A673 (cell line): ENCODE results near the gene TLE6.

Source experiments
- EZH2 ChIP-seq: fragments of 200-600 bp; sonication (generic); IDR thresholded peaks from 2 replicates; pipeline ENCODE4 v1.6.1; 2017; ENCODE audit warnings: borderline replicate concordance, low read depth, mild to moderate bottlenecking, mixed read lengths, antibody characterized with exemption, low read length; ENCODE audit not compliant: poor library complexity, severe bottlenecking
- TF ChIP-seq, protein P1 (sequence below): fragments of 300-800, 200-600 bp; sonication (generic); conservative IDR thresholded peaks from 2 replicates; pipeline ENCODE4 v1.5.1; 2017; ENCODE audit warnings: low read depth, mild to moderate bottlenecking, antibody characterized with exemption, low read length, moderate library complexity, mixed read lengths

DNA sequence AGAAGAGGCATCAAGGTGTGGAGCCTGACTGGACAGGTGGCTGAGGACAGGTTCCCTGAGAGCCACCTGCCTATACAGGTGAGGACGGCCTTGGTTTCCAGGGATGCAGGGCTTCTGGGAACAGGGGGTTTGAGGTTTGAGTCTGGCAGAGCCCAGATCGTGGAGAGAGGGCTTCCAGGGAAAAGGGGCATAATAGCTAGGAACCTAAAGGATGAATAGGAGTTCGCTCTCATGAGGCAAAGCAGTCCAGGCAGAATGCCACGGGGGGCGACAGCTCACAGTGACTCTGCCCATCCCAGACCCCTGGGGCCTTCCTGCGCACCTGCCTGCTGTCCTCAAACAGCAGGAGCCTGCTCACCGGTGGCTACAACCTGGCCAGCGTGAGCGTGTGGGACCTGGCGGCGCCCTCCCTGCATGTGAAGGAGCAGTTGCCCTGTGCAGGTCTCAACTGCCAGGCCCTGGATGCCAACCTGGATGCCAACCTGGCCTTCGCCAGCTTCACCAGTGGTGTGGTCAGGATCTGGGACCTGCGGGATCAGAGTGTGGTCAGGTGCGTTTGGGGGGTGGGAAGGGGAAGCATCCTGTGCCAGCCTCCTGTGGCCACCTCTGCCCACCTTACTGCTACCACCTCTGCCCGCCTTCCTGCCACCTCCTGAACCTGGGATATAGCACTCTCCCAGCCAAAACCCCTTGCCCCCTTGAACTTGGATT, 12.0 kb downstream of the TLE6 start:
- TF ChIP-seq, protein P1, sequence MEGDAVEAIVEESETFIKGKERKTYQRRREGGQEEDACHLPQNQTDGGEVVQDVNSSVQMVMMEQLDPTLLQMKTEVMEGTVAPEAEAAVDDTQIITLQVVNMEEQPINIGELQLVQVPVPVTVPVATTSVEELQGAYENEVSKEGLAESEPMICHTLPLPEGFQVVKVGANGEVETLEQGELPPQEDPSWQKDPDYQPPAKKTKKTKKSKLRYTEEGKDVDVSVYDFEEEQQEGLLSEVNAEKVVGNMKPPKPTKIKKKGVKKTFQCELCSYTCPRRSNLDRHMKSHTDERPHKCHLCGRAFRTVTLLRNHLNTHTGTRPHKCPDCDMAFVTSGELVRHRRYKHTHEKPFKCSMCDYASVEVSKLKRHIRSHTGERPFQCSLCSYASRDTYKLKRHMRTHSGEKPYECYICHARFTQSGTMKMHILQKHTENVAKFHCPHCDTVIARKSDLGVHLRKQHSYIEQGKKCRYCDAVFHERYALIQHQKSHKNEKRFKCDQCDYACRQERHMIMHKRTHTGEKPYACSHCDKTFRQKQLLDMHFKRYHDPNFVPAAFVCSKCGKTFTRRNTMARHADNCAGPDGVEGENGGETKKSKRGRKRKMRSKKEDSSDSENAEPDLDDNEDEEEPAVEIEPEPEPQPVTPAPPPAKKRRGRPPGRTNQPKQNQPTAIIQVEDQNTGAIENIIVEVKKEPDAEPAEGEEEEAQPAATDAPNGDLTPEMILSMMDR, result no peak
- TF ChIP-seq EZH2, result no peak
